ENCODE measurements around the gene CDH4.

Gene CDH4

DNA sequence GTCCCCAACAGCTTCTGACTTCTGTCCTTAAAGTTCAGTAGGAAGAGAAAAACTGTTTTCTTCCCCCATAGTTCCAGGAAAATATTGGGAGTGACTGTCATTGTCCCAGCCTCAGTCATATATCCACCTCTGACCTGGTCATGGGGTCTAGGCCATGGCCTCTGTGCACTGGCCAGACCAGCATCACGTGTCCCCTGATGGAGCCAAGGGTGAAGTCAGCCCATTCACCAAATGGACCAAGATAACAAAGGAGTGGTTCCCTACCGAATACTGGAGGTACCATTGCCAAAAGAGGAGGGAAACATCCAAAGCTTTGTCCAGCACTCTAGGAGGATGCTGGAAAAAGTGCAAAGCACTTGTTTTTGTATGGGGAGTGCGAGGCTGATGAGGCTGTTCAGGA is 418.2 kb downstream of the CDH4 start:
- no peak for DNase-seq (ENCODE audit: low spot score)

DNA sequence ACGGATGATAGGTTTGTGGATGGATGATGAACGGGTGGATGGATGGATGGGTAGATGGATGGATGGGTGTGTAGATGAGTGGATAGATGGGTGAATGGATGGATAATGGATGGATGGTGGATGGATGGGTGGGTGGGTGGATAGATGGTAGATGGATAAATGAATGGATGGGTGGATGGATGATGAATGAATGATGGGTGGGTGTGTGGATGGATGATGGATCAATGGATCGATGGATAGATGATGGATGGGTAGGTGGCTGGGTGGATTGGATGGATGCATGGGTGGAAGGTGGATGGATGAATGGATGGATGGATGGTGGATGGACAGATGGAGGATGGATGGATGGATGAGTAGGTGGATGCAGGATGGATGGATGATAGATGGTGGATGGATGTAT is 419.5 kb downstream of the CDH4 start:
- DNase-seq (ENCODE audit: low spot score), result no peak

DNA sequence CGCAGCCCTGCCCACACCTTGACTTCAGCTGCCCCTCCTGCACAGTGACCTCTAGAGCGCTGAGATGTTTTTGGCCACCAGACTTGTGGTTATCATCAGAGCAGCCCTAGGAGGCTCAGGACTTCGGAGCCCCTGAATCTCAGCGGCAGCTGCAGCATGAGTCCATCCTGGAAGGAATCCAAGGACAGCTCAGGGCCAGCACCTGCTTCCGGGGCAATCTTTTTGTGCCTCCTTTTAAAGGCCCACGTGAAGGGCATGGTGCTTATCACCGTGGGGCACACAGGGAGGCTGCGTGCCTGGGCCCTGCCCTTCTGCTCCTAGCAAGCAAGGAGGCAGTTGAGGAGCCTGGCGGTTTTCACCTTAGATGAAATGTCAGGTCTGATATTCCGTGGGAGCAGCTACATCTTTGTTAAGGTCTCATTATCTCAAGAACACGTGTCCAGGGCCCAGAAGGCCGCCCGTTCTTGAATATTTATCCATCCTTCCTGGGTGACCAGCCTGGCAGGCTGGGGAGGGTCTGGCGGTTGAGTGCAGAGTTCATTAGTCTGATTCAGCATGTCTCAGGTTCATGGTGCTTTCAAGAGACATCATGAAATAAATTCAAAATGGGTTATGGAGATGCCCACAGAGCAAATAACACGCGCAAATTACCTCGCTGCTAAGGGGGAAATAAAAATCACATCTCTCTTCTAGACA is 421.2 kb downstream of the CDH4 start:
- DNase-seq (ENCODE audit: low spot score), result no peak

DNA sequence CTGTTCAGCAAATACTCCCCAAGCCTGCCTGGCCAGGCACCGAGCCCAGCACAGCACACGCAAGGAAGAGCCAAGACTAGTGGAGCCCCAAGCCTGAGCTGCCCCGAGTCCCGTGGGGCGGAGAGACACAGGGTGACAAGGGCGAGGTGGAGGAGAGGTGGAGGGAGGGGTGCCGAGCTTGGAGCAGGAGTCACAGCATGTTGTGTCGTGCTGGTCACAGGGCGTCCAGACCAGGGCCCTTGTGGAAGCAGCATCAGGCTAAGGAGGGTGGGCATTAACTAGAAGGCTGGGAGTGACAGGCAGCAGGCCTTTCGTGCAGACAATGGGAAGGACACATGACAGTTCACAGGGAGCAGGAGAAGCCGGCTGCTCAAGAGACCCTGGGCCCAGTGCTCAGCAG is 422.1 kb downstream of the CDH4 start:
- DNase-seq (ENCODE audit: low spot score), result no peak

DNA sequence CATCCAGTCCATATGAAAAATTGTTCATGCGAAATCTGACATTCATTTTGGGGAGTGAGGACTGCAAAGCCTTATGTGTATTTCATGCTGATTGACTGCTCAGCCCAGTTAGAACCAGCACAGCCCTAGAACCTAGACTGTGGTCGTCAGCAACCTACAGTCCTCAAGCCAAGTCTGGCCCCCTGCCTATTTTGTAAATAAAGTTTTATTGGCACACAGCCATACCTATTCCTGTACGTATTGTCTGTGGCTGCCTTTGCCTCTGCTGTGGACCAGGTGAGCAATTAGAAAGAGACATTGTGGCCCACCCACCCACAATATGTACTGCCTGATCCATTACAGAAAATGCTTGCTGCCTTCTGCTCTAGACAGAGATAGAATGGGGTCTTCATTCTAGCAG is 422.6 kb downstream of the CDH4 start:
- no peak for DNase-seq (ENCODE audit: low spot score)

DNA sequence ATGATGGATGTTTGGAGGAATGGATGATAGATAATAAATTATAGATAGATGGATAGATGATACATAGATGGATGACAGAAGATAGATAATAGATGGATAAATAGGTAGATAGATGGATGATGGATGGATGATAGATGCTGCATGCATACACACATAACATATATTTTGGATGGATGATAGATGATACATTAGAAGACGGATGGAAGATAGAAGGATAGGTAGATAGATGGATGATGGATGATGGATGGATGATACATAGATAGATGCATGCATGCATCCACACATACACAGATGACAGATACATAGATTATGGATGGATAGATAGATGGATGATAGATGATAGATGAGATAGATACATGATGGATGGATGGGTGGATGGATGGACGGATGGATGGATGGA is 425.9 kb downstream of the CDH4 start:
- no peak for DNase-seq (ENCODE audit: low spot score)

DNA sequence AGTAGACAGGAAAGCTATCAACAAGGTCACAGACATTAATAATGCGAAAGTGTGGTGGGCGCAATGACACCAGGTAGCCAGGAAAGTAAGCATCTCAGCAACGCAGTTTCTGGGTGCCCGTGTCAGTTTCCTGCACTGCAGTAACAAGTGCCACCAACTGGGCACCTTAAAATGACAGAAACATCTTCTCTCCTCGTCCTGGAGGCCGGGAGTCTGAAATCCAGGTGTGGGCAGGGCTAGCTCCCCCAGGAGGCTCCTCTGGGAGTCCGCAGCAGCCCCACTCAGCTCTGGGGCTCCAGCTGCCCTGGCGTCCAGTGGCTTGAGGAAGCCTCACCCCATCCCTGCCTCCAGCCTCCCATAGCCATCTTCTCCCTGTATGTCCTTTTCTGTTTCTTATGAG is 426.4 kb downstream of the CDH4 start:
- DNase-seq (ENCODE audit: low spot score), result no peak

DNA sequence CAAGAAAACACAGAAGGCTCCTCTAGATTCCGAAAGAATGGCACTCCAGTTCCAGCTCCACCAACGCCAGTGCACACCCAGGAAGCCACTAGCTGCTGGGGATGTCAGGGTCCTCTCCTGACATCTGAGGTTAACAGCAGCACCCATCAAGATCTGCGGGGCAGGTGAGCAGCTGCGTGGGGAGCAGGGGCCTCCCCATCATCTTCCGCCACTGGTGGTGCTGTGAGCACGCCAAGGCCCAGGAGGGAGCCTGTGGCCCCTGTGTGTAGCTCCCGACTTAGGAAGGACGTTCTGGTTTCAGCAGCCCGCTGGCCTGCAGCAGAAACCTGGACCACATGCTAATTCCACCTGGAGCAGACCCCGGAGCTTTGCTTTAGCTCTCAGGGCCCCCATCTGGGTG is 427.4 kb downstream of the CDH4 start:
- no peak for DNase-seq (ENCODE audit: low spot score)

DNA sequence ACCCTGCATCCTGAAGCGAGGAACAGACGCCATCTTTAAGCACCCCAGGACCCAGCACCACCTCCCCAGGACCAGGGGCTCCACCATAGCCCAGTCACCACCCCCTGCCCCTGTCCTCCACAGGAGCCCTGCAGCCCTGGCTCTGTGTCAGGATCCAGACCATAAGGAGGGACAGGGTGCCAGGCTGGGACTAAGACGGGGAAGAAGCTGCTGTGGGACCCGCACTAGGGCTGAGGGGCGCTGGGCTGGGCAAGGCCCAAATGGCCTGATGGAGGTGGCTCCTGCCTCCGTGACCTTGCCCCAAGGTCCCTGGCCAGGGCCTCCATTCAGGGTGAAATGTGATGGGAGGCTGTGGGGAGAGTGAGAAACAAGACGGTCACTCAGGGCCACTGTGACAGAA is 428.0 kb downstream of the CDH4 start:
- DNase-seq (ENCODE audit: low spot score), result no peak

DNA sequence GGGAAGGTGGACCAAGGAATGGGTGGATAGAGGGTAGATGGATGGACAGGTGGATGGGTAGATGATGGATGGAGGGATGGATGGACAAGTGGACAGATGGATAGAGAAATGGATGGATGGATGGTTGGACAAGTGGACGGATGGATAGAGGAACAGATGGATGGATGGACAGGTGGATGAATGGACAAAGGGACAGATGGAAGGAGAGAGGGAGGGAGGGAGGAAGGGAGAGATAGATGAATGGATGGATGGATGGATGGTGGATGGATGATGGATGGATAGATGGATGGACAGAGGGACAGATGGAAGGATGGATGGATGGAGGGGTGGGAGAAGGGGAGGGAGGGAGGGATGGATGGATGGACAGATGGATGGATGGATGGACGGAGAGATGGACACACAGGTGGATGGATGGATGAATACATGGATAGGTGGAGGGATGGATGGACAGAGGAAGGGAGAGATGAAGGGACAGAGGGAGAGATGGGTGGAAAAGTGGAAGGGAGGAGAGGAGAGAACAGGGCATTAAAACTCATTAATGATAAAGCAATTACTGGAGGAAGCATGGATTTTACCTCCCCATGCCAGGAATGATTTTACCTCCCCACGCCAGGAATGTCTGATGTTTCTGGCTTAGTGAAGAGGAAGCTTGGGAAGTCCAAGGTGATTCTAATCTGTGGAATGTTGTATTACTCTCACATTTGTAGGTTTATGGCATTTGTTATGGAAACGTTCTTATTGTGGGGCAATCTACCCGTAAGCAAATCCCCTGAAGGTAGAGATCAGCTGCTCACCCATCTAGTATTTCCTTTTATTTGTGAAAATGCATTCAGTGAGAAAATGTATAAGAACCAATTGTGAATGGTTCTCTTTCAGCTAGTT is 430.3 kb downstream of the CDH4 start:
- no peak for DNase-seq (ENCODE audit: low spot score)

DNA sequence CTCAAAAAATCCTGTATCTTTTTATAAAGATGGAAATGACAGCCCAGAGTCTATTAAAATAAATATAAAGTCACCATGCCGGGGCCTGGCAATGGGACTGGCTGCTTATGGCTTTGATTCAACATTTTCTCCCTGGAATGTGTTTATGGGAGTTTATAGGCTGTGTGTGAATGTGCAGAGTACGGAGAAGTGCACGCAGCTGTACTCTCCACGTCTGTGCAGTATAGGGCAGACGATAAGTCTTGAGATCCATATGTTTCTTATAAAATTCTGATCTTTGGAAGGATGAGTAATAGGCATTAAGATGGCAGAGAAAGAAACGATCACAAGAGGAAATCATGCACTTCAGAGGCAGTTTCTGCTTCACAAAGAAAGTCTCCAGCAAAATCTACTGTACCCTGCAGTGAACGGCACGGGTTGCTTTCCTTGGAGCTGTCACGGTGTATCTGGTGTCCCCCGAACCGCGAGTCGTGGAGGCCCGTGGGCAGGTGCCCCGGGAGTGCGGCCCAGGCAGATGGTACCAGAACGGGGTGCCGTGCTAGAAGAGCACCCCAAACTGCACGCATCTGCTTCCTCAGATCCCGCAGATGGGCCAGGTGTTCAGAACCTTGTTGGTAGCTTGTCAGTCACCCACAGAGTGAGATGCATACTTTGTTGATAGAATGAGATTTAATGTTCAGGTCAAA is 431.1 kb downstream of the CDH4 start:
- no peak for DNase-seq (ENCODE audit: low spot score)

DNA sequence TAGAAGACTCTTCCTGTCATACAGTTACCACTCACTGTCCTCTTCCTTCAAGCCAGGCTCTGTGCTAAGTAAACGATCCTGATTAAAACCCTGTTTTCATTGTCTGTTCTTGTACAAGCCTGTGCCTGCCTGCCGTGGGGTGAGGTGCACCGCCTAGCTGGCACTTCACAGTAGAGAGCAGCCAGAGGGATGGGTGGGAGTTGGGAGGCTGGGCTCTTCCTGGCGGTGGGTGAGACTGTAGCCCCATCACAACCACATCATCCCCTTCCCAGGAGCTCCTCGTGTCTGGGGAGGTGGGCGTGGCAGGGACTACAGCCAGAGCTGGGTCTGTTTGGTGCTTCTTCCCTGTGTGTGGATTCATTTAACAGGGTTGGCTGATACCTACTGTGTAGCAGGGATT is 431.7 kb downstream of the CDH4 start:
- no peak for DNase-seq (ENCODE audit: low spot score)

DNA sequence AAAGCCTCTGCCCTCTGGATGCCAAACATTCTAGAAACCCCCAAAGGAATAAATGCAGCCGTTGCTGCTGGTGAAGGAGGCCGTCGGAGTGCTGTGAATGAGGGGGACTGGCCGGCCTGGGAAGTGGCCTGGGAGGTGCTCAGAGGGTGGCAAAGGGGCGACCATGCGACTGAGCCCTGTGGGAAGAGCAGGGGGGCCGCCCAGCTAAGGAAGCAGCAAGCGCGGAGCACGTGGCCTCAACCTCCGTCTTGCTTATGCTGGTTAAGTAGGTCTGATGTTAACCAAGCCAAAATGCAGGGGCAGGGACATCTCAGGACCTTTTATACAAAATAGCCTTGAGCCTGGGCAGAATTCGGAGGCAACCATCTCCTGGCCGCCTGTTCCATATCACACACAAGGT is 432.1 kb downstream of the CDH4 start:
- no peak for DNase-seq (ENCODE audit: low spot score)

DNA sequence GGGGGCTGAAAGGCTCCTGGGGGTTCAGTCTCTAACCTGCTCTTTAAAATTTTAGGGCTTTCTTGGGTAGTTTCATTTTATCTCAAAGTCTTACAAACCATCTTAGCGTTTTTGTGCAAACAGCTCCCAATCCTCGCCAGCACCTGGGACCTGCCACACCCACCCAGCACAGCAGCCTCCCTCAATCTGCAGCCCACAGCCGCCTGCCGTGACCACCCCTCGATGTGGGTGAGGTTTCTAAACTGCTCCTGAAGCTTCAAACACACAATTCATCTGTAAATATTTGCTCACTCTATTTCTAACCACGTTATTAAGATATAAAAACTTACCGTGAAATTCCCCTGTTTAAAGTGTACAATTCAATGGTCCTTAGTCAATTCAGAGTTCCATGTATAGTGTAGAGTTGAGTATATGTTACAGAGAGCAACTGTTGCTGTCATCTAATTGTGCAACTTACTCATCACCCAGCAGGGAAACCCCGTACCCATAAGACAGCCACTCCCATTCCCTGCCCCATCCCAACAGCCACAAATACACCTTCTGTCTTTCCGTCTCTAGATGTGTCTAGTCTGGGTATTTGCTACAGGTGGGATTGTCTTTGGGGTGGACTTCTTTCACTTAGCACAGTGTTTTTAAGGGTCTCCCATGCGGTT is 432.6 kb downstream of the CDH4 start:
- DNase-seq (ENCODE audit: low spot score), result no peak

DNA sequence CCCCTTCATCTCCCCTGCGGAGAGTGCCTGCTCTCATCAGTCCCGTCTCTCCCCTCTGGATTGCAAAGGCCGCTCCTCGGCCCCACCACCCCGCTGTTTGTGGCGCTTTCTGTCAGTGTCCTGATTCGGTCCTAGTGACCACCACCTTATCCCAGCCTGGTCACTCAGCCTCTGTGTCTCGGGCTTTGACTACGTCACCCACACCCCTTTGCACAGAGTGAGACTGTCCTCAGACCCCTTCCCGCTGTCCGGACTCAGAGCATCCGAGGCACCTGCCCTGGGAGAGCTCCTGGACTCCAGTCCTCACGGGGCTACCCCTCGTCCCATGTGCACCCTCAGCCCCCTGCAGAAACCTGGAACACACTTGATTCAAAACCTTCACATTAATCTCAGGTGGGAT is 433.4 kb downstream of the CDH4 start:
- no peak for DNase-seq (ENCODE audit: low spot score)

DNA sequence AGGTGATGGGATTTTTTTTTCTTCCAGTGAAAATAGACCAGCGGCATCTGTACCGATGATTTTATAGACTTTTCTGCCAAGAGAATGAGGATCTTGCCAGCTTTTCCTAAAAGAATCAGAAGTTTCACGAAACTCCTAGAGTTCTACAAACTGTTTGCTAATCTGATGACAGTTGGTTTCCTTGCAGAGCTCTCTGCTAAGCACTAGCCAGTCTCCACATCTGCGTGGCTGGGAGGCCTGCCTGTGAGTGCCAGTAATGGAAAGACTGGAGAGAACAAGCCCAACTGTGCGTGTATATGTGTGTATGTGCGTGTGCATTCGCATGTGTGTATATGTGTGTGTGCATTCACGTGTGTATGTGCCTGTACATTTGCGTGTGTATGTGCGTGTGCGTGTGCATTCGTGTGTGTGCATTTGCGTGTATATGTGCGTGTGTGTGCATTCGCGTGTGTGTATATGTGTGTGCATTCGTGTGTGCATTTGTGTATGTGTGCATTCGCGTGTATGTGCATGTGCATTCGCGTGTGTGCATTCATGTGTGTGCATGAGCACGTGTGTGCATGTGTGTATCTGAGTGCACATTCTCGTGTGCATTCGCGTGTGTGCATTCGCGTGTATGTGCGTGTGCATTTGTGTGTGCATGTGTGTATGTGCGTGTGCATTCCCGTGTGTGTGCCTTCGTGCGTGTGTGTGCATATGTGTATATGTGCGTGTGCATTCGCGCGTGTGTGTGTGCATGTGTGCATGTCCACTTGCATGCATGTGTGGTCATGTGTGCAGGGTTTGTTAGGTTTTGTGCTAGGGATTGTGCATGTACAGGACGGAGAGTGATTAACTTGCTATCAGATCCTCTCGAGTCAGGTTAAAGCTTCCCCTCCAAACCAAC is 434.2 kb downstream of the CDH4 start:
- DNase-seq (ENCODE audit: low spot score), result no peak

DNA sequence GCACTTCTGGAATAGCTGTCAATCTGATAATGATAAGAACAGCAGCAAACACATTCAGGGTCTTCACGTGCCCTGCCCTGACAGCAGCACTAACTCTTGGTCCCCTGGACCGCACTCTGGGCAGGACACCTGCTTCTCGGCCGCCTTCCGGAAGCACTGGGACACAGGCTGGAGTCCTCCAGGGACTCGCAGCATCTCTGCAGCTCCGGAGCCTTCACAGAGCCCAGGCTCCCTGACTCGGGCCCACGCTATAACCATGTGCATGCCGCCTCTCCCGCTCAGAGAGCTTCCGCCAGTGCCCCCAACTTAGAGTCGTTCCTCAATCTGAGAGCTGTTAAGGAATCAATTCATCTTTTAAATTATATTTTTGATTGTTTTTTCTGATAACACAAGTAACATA is 436.4 kb downstream of the CDH4 start:
- no peak for DNase-seq (ENCODE audit: low spot score)

DNA sequence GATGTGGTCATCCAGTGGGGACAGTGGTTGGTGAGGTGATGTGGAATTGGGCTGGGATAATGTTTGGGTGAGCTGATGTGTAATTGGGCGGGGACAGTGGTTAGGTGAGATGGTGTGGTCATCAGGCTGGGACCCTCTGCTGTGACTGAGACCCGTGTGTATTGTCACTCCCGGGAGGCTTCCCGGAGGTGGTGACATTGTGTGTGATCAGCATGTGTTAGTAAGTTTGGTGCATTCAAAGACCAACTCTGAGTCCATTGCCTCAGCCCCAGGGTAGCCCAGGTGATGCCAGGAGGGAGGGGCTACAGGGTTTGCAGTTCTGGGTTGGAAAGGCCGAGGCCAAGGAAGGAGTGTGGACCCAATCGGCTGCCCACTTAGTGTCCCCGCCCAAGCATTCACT is 438.1 kb downstream of the CDH4 start:
- DNase-seq (ENCODE audit: low spot score), result no peak

DNA sequence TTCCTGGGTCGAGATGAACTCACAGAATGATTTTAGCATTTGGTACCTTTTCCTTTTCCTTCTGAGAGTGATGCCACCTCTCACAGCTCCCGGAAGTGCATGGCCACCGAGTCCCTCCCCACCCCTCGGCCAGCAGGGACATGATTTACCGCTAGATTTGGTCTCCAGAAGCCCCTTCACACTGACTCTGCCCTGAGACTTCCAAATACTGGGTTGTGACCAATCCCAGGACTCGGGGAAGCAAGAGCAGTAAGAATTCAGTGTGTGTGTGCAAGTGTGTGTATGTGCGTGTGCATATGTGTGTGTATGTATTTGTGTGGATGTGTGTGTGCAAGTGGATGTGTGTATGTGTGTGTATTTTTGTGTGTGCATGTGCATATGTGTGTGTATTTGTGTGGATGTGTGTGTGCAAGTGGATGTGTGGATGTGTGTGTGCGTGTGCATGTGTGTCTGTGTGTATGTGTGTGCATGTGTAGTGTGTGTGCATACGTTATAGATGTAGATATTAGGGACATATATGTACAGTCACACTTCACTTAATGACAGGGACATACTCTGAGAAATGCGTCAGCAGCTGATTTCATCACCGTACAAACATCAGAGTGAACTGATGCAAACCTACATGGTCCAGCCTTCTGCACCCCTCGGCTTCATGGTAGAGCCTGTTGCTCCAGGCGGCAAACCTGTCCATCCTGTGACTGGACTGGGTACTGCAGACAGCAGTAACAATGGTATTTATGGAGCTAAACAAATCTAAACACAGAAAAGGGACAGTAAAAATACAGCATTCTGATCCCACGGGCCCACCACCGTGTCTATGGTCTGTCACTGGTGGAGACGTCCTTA is 439.2 kb downstream of the CDH4 start:
- DNase-seq (ENCODE audit: low spot score), result no peak

DNA sequence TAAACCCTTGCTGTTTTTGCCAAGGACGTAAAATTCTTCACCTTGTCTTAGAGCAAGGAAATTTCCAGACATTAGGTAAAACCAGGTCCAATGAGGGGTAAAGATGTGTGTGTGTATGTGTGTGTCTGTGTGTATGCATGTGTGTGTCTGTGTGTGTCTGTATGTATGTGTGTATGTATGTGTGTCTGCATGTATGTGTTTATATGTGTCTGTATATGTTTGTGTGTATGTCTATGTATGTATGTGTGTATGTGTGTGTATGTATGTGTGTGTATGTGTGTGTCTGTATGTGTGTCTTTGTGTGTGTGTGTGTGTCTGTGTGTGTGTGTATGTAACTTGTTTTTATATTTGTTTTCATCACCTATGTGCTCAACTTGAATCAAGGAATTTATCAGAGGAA is 439.9 kb downstream of the CDH4 start:
- no peak for DNase-seq (ENCODE audit: low spot score)

DNA sequence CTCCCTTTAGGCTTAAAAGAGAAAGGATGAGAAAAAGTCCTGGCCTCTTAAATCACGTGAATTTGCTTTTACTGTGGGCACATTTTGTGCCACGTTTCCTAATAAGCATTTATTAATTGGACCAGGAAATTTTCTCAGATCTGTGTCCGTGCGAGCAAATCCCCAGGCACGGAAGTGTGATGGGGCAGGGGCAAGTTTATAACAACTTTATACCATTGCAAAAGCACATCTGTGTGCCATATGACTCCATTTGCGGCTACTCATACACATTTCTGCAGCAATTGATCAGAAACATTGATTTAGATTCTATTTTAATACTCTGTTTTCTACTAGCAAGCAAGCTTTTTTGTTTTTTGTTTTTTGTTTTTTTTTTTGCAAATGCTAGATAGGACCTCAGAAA is 440.4 kb downstream of the CDH4 start:
- DNase-seq (ENCODE audit: low spot score), result no peak

Measured in left forelimb (tissue), 1 donor.